Activated naive CD4-positive, alpha-beta T cell treated with anti-CD3 and anti-CD28 coated beads for 36 hours (primary cell): Measurements from ENCODE around the gene ZNF598. TPM values are rescaled to one million over a fixed set of nuclear protein-coding genes. Genes with fewer than 3 reads are reported as not detected.
A peak's percentile ranks its signal among the peaks of the same experiment; 100 is the strongest.

Experiments
- CTCF ChIA-PET: fragments of 350-600 bp; sonication (Branson Sonifier 250); formaldehyde crosslinking; loops from one replicate; lab custom pipeline; 2021; ENCODE audit warnings: antibody characterized with exemption; lab: Charles Lee
- DNase-seq: peaks from one replicate; pipeline ENCODE4 v3.0.0-alpha.2; 2020
- H3K27ac Mint-ChIP-seq: one replicate; pipeline ENCODE4 v1.8.0; 2021; ENCODE audit warnings: mild to moderate bottlenecking, mixed read lengths
- H3K27me3 Mint-ChIP-seq: one replicate; pipeline ENCODE4 v1.8.0; 2021; ENCODE audit warnings: low read depth, mixed read lengths
- H3K36me3 Mint-ChIP-seq: one replicate; pipeline ENCODE4 v1.8.0; 2021; ENCODE audit warnings: low read depth, mixed read lengths
- H3K4me1 Mint-ChIP-seq: one replicate; pipeline ENCODE4 v1.8.0; 2021; ENCODE audit warnings: low read depth, mixed read lengths
- H3K4me3 Mint-ChIP-seq: one replicate; pipeline ENCODE4 v1.8.0; 2021; ENCODE audit warnings: mild to moderate bottlenecking, moderate library complexity, mixed read lengths
- H3K9me3 Mint-ChIP-seq: one replicate; pipeline ENCODE4 v1.8.0; 2021; ENCODE audit warnings: mixed read lengths
- intact Hi-C: fragments of 100-400 bp; cut with micrococcal nuclease; formaldehyde crosslinking; loops from one replicate; pipeline ENCODE4 v1.15.1; 2023
- total RNA-seq, 2 experiments: library from RNA; stranded (reverse); gene quantifications; one replicate each; pipeline ENCODE4 v1.2.3, GENCODE V29; 2021

Gene ZNF598
- total RNA-seq, 2 experiments from 2014 or later = 88.8 to 93.5 TPM

DNA sequence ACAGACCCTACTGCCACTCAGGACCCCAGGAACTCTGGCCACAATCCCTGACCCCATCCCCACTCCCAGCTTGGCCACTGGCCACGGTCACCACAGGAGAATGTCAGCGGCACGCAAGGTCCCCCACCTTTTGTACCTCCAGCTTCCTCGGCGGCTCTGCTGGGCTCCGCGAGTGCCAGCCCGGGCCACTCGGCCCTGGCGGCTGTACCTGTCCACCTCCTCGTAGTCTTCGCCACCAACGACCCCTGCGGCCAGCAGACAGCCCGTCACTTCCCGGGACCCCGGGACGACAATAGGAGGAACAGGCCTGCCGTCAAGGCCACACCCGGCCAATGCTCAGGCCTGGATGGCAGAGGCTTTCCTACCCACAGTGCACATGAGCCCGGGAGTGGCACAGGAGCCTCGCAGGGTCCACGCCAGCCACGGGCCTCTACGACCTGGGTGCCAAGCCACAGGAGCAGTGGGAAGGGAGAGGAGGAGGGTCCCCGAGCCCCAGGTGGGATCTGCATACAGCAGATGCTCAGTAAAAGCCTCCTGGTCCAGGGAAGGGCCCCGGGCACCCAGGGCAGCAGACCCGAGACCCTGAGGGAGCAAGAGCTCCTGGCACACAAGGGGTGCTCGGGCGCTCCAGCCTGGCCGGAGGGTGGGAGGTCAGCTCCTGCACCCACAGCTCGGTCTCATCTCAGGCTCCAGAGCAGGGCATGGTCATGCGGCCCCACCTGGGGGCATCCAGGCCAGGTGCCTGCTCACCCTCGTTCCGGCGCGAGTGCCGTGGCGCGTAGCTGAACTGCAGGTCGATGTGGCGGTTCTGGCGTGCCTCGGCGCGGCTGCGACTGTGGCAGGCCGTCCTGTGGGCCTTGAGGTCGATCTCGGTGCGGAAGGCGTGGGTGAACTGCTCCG lies 7.9 kb downstream of the ZNF598 start:
- peaks cover 19% of the 10 kb centered on the region for H3K4me1 Mint-ChIP-seq
- H3K4me3 Mint-ChIP-seq = no peak overlapping the region
- CTCF ChIA-PET = no interaction called here
- H3K9me3 Mint-ChIP-seq = no peaks in the 10 kb centered on the region
- no peak for DNase-seq
- no peaks in the 10 kb centered on the region for H3K27me3 Mint-ChIP-seq
- intact Hi-C loops = no loop called here
- no peak overlapping the region for H3K27ac Mint-ChIP-seq
- peaks cover 18% of the 10 kb centered on the region for H3K36me3 Mint-ChIP-seq

DNA sequence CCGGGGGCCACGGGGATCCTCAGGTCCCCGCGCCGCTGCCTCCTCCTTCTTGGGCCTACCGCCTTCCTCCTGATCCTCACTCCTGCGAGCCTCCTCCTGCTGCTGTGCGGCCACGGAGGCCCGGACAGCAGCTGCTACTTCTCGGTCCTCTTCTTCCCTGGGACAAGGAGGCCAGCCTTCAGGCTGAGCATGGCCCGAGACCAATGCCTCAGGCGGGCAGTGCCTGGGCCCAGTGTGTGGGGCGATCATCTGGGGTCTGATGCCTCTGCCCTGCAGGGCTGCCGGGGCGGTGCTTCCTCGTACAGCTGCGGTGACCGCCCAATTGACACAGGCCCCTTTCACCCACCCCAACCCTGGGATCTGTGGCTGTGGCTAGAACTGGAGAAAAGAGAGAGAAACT lies 8.6 kb downstream of the ZNF598 start:
- DNase-seq = no peak
- Mint-ChIP-seq H3K27ac (no peak overlapping the region), H3K9me3 (no peaks in the 10 kb centered on the region), H3K36me3 (peaks cover 14% of the 10 kb centered on the region), H3K4me1 (peaks cover 12% of the 10 kb centered on the region), H3K27me3 (no peaks in the 10 kb centered on the region), H3K4me3 (no peak overlapping the region)
- CTCF ChIA-PET = no interaction called here
- intact Hi-C loops = no loop called here

DNA sequence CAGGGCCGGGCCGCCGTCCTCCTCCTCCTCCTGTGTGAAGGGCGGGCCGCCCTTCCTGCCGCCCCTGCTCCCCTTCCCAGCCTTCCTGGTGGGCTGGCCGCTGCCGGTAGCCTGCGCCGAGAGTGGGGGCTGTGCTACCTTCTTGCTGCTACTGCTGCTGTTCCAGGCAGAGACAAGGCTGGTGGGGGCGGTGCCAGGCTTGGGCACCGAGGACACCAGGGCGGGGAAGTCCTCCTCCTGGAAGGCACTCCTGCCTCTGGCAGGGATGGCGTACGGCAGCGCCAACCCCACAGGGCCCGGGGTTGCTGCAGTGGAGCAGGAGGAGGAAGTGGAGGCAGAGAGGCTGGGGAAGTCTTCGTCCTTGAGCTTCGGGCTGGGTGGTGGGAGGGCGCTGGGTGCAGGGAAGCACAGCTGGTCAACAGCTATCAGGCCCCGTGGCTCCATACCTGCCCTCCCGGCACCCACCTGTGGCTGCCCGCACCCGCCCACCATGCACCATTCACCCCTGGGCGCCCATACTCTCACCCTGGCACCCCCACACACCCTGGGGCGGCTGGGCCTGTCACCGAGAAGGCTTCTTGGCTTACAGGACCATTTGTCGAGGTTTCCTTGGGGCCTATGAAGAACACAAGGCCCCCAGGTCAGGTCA lies 9.6 kb downstream of the ZNF598 start:
- no peaks in the 10 kb centered on the region for H3K27me3 Mint-ChIP-seq
- peaks cover 14% of the 10 kb centered on the region for H3K36me3 Mint-ChIP-seq
- no peaks in the 10 kb centered on the region for H3K9me3 Mint-ChIP-seq
- no peak overlapping the region for H3K27ac Mint-ChIP-seq
- H3K4me1 Mint-ChIP-seq = peaks cover 5% of the 10 kb centered on the region
- CTCF ChIA-PET = no interaction called here
- intact Hi-C loops = no loop called here
- no peak for DNase-seq
- H3K4me3 Mint-ChIP-seq = no peak overlapping the region

DNA sequence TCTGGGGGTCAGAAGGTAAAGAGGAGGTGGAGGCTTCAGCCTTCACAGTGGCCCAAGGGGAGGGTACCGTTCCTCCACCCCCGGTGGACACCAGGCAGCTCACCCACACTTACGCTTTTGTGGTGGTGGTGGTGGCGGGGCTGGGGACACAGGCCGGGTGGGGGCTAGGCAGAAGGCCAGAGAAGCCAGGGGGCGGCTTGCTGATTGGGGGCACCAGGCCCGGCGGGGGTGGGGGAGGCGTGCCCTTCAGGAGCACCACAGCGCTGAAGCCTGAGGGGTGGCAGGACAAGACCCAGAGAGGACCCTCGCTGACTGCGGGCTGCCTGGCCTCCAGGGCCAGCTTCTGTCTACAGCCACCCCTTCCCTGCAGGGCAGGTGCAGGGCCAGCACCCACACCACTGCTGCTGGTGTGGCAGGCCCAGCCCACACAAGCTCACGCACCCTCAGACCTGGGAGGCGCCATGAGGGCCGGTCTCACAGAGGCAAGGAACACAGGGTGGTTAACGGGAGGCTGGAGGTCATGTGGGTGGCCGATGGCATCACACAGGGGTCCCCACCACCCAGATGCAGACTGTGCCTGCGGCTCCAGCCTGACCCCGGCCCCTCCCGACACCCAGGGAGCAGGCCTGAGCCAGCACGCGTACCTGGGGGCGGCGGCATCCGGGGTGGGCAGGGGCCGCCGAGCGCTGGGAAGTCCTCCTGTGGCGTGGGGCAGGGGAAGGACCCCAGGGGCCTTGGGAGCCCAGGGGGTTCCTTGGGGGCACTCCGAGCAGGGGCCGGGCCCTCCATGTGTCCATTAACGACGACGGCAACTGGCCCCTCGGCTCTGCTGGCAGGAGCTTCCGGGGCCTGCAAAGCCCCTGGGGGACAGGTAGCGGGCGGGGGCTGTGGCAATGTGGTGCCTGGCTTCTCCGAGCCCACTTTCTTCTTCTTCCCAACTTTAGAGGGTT lies 10.5 kb downstream of the ZNF598 start:
- H3K4me3 Mint-ChIP-seq = no peak overlapping the region
- CTCF ChIA-PET = interaction anchor here (0.9 kb wide), 1 partner anchor 9 kb away, joined by 3 read pairs; no protein-coding TSS in a partner anchor
- no peaks in the 10 kb centered on the region for H3K27me3 Mint-ChIP-seq
- peaks cover 14% of the 10 kb centered on the region for H3K36me3 Mint-ChIP-seq
- no peaks in the 10 kb centered on the region for H3K9me3 Mint-ChIP-seq
- H3K4me1 Mint-ChIP-seq = peaks cover 2% of the 10 kb centered on the region
- no peak for DNase-seq
- H3K27ac Mint-ChIP-seq = no peak overlapping the region
- intact Hi-C loops = no loop called here

DNA sequence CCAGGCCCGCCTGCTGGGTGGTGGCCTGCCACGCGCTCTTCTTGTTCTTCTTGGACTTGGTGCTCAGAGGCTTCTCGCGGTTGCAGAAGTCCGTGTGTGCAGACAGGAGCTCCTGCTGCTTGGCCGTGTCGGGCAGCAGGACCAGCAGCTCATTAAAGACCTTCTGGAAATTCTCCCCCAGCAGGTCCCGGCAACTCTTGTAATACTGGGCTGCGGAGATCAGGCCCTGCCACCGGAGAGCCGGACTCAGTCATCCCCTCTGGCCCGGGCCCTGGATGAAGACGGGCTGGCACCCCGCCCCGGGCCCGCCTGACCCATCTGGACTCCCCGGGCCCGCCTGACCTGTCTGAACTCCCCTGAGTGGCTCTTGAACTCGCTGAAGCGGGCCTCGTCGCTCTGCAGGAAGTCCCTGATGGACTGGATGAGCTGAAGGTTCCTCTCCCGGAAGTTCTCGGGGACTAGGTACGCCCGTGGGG lies 11.2 kb downstream of the ZNF598 start:
- no peak overlapping the region for H3K4me3 Mint-ChIP-seq
- intact Hi-C loops = no loop called here
- H3K36me3 Mint-ChIP-seq = peaks cover 14% of the 10 kb centered on the region
- H3K27me3 Mint-ChIP-seq = no peaks in the 10 kb centered on the region
- H3K9me3 Mint-ChIP-seq = no peaks in the 10 kb centered on the region
- no peak for DNase-seq
- peaks cover 8% of the 10 kb centered on the region for H3K4me1 Mint-ChIP-seq
- CTCF ChIA-PET = interaction anchor here (0.9 kb wide), 1 partner anchor 10 kb away, joined by 3 read pairs; no protein-coding TSS in a partner anchor
- H3K27ac Mint-ChIP-seq = no peak overlapping the region

DNA sequence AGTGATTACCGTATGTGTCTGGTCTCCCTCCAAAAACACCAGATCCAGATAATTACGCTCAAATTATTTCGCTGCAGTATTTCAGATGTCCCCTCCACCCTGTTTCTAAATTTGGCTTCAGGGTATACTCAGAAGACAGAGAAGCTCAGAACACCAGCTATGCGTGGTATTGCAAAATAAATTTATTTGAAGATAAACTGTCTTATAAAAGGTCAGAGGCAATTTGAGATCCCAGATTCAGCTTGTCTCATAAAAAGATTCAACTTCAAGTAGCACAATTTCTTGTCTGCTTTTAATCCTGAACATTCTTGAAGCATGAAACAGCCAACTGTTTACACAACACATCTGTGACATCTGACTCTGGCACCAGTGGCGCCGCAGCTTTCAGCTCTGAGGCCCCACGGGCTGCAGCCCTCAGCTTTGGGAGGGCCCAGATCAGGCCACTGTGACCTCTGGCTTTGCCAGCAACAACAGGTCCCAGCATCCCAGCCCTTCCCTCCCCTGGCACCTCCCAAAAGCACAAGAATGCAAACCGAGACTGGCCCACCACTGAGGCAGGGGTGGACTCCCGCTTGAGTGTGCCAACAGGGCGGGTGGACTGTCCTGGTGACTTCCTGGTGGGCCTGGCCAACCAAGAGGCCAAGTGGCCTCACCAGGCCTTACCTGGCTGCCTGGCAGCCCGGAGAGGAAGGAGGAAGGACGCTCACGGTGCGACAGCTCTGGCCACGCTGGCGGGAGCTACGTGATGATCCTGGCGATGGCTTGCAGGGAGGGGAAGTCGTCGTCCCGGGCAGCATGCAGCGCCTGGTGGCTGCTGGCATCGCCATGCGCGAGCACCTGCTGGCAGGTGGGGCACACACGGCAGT lies 11.9 kb downstream of the ZNF598 start:
- H3K4me3 Mint-ChIP-seq = no peak overlapping the region
- no peaks in the 10 kb centered on the region for H3K27me3 Mint-ChIP-seq
- peaks cover 9% of the 10 kb centered on the region for H3K4me1 Mint-ChIP-seq
- intact Hi-C loops = no loop called here
- CTCF ChIA-PET = interaction anchor here (0.9 to 1.3 kb wide), 3 partner anchors 10 to 15 kb away, joined by 3 read pairs; no protein-coding TSS in a partner anchor
- no peak for DNase-seq
- no peak overlapping the region for H3K27ac Mint-ChIP-seq
- peaks cover 14% of the 10 kb centered on the region for H3K36me3 Mint-ChIP-seq
- H3K9me3 Mint-ChIP-seq = no peaks in the 10 kb centered on the region

DNA sequence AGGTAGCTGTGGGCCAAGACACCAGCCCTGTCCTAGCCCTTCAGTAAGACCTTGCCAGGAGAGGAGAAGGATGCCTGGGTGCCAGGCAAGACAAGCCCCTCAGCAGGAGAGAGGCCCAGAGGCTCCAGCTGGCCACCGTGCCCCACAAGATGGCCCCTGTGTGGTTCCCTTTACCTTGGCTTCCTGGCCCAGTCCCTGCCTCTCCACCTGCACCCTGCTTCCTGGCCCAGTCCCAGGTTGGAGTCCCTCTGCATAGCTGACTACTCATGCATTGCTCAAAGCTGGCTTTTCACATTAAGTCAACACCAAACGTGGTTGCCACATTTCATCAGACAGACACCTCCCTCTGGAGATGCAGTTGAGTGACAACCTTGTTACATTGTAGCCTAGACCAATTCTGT lies 15.9 kb downstream of the ZNF598 start:
- Mint-ChIP-seq H3K27me3 (peaks cover 21% of the 10 kb centered on the region), H3K27ac (peak overlapping the region; percentile 60), H3K4me1 (peaks cover 24% of the 10 kb centered on the region), H3K4me3 (no peak overlapping the region), H3K9me3 (no peaks in the 10 kb centered on the region), H3K36me3 (peaks cover 5% of the 10 kb centered on the region)
- CTCF ChIA-PET = interaction anchor here (5.0 kb wide), 1 partner anchor 10 kb away, joined by 36 read pairs; no protein-coding TSS in a partner anchor
- peak; percentile 74 for DNase-seq
- intact Hi-C loops = no loop called here

DNA sequence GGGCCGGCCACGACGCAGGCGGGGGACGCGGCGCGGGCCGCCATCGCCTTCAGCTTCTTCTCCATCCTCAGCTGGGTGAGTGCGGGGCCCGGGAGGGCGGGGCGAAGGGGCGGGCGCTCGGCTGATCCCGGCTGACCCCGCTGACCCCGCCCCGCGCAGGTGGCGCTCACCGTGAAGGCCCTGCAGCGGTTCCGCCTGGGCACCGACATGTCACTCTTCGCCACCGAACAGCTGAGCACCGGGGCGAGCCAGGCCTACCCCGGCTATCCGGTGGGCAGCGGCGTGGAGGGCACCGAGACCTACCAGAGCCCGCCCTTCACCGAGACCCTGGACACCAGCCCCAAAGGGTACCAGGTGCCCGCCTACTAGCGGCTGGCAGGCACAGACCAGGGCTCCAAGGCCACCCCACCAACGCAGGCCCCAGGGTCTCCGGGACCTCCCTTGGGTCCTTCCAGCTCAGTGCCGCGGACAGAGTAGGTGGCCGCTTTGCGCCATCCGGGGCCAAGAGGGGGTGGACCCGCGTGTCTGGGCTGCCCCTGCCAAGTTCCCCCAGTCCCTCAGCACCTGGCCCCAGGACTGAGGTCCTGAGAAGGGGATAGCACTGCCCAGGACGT lies 16.8 kb downstream of the ZNF598 start:
- no peak for DNase-seq
- Mint-ChIP-seq H3K9me3 (no peaks in the 10 kb centered on the region), H3K27ac (no peak overlapping the region), H3K36me3 (peaks cover 1% of the 10 kb centered on the region), H3K4me1 (peaks cover 24% of the 10 kb centered on the region), H3K27me3 (peaks cover 24% of the 10 kb centered on the region), H3K4me3 (no peak overlapping the region)
- CTCF ChIA-PET = interaction anchor here (1.5 to 5.0 kb wide), 2 partner anchors 11 to 148 kb away, joined by 5 to 36 read pairs; no protein-coding TSS in a partner anchor
- intact Hi-C loops = loop anchor here (1.0 kb wide), 4 partner anchors 16 to 230 kb away; partner anchors contain the start of genes E4F1, MSRB1, RPS2 and ZNF598

DNA sequence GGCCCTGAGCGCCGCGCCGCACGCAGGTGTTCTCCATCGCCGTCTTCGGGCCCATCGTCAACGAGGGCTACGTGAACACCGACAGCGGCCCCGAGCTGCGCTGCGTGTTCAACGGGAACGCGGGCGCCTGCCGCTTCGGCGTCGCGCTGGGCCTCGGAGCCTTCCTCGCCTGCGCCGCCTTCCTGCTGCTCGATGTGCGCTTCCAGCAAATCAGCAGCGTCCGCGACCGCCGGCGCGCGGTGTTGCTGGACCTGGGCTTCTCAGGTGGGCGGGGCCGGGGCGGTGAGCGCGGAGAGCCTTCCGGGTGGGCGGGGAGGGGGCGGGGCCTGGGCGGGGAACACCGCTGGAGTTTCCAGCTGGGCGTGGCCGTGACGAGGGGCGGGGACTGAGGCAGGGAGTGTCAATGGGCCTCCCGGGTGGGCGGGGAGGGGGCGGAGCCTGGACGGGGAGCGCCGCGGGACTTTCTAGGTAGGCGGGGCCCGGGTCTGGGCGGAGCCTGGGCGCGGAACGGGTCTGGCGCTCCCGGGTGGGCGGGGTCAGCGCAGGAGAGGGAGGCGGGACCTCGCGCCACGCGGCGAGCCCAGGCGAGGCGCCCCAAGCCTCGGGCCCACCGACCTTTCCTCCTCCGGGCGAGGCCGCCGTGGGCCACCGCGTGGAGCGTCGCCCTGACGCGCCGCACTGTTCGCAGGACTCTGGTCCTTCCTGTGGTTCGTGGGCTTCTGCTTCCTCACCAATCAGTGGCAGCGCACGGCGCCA lies 17.5 kb downstream of the ZNF598 start:
- Mint-ChIP-seq H3K4me3 (peak overlapping the region; percentile 65), H3K36me3 (peaks cover 1% of the 10 kb centered on the region), H3K27ac (no peak overlapping the region), H3K9me3 (no peaks in the 10 kb centered on the region), H3K27me3 (peaks cover 24% of the 10 kb centered on the region), H3K4me1 (peaks cover 24% of the 10 kb centered on the region)
- intact Hi-C loops = loop anchor here (1.0 kb wide), 4 partner anchors 17 to 231 kb away; partner anchors contain the start of genes E4F1, MSRB1, RPS2 and ZNF598
- CTCF ChIA-PET = interaction anchor here (1.5 to 5.0 kb wide), 2 partner anchors 12 to 149 kb away, joined by 5 to 36 read pairs; no protein-coding TSS in a partner anchor
- DNase-seq = peak; percentile 99

DNA sequence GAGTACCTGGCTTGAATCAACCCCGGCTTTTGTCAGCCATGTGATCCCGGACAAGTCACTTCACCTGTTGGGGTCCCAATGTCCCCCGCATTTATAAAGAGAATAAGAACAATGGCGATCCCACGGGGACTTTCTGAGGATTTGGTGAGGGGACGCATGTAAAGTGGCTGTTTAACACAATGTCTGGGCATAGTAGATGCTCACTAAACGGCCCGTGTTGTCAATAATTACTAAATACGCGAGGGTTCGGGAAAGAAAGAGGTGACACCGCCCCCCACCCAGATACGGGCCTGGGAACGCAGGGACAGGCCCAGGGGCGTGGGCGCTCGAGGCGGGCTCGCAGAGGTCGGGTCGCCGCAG lies 18.1 kb downstream of the ZNF598 start:
- Mint-ChIP-seq H3K27me3 (peaks cover 24% of the 10 kb centered on the region), H3K36me3 (peaks cover 7% of the 10 kb centered on the region), H3K4me3 (peak overlapping the region; percentile 65), H3K9me3 (no peaks in the 10 kb centered on the region), H3K27ac (no peak overlapping the region), H3K4me1 (peaks cover 24% of the 10 kb centered on the region)
- no peak for DNase-seq
- intact Hi-C loops = no loop called here
- CTCF ChIA-PET = interaction anchor here (0.5 to 1.5 kb wide), 2 partner anchors 130 to 149 kb away, joined by 3 to 5 read pairs; no protein-coding TSS in a partner anchor
